Measurements from ENCODE around the gene EEPD1. TPM values are rescaled to one million over a fixed set of nuclear protein-coding genes. Genes with fewer than 3 reads are reported as not detected.

EEPD1 gene
- total RNA-seq (2021) (6.6 to 7.8 TPM (median 7.4 TPM) in 3 replicates), Bru-seq, nascent RNA (percentile 60 among the genes with signal in this experiment)
- long read RNA-seq, experiment 1, full-length matches to known transcripts, result 18 of 32 reads
- long read RNA-seq, experiment 1, partial matches to known transcripts, result 2 of 32 reads
- long read RNA-seq, experiment 1, other reads (novel, unspliced or antisense), result 12 of 32 reads
- long read RNA-seq, experiment 2, full-length matches to known transcripts, result 2 of 8 reads
- long read RNA-seq, experiment 2, partial matches to known transcripts, result 3 of 8 reads
- long read RNA-seq, experiment 2, other reads (novel, unspliced or antisense), result 3 of 8 reads
- long read RNA-seq, experiment 3, partial matches to known transcripts, result 1 of 2 reads
- long read RNA-seq, experiment 3, other reads (novel, unspliced or antisense), result 1 of 2 reads

DNA sequence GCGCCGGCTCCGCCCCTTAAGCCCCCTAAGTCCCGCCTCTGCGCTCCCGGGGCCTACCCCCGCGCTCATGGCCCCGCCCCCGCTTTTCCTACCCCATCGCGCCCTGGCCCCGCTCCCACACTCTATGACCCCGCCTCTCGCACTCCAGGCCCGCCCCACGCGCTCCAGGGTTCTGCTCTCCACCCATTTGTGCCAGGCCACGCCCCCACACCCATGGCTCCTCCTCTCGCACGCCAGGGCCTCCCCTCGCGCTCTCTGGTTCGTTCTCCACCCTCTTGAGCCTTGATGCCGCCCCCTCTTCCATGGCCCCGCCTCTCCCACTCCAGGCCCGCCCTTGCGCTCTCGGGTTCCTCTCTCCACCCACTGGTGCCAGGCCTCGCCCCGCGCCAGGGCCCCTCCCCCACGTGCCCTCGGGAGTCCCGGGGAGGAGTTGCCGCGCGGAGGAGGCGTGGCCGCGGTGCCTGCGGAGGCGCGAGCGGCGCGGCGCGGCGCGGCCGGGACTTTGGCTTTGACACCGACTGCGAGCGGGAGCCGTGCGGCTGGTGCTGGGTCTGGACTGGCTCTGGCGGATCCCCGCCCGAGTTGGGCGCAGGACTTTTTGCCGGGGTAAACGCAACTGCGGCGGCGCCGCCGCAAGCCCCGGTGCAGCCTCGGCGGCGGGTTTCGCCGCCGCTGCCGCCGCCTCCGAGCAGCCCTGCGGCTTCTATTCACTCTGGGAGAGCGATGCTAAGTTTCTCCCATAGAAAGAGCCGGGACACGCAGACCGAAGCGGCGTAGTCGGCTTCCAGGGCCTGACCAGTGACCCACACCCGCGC lies at the start of gene EEPD1:
Gene EEPD1, plus strand, starts transcription at position 499 of the 815 bp plus-strand sequence. CDS start 1,071 bp downstream, outside the sequence.
- ChIA-PET CTCF (interaction anchor here (0.6 to 1.2 kb wide), 2 partner anchors 132 to 166 kb away, joined by 4 read pairs; no protein-coding TSS in a partner anchor), POLR2A (interaction anchor here (0.6 kb wide), 1 partner anchor 32 kb away, joined by 3 read pairs; no protein-coding TSS in a partner anchor)
- DNase-seq (ENCODE audit: low spot score), result peak; percentile 100
- Mint-ChIP-seq H3K4me1 (peaks cover 48% of the 10 kb centered on the region), H3K36me3 (peaks cover 11% of the 10 kb centered on the region), H3K27ac (peak within 1 kb of the TSS; percentile 93), H3K27me3 (ENCODE audit: low read depth) (peaks cover 43% of the 10 kb centered on the region), H3K9me3 (peaks cover 9% of the 10 kb centered on the region), H3K4me3 (peak within 1 kb of the TSS; percentile 76)
- peak; percentile 93 for ATAC-seq
- TF ChIP-seq, protein P1, sequence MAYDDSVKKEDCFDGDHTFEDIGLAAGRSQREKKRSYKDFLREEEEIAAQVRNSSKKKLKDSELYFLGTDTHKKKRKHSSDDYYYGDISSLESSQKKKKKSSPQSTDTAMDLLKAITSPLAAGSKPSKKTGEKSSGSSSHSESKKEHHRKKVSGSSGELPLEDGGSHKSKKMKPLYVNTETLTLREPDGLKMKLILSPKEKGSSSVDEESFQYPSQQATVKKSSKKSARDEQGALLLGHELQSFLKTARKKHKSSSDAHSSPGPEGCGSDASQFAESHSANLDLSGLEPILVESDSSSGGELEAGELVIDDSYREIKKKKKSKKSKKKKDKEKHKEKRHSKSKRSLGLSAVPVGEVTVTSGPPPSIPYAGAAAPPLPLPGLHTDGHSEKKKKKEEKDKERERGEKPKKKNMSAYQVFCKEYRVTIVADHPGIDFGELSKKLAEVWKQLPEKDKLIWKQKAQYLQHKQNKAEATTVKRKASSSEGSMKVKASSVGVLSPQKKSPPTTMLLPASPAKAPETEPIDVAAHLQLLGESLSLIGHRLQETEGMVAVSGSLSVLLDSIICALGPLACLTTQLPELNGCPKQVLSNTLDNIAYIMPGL (CRISPR knock-in tag; IDR thresholded peaks at IDR 0.05), result peak; percentile 73; the same call in 1 of the 2 replicates
- TF ChIP-seq ZBTB21 (CRISPR knock-in tag; IDR thresholded peaks at IDR 0.05; ENCODE audit: borderline replicate concordance), result peak; percentile 39; the same call in 1 of the 2 replicates
- TF ChIP-seq ZNF263 (CRISPR knock-in tag; IDR thresholded peaks at IDR 0.05; ENCODE audit: low read depth), result 0 out of 2 replicates have a peak, but pooled peaks have one; percentile 25
- no peak for TF ChIP-seq ZNF138 (CRISPR knock-in tag; conservative IDR thresholded peaks at IDR 0.05)
- no peak for TF ChIP-seq OVOL2 (CRISPR knock-in tag; IDR thresholded peaks at IDR 0.05; ENCODE audit: borderline replicate concordance)
- no peak for TF ChIP-seq MYBL2 (CRISPR knock-in tag; IDR thresholded peaks at IDR 0.05)
- TF ChIP-seq, protein P2, sequence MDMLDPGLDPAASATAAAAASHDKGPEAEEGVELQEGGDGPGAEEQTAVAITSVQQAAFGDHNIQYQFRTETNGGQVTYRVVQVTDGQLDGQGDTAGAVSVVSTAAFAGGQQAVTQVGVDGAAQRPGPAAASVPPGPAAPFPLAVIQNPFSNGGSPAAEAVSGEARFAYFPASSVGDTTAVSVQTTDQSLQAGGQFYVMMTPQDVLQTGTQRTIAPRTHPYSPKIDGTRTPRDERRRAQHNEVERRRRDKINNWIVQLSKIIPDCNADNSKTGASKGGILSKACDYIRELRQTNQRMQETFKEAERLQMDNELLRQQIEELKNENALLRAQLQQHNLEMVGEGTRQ (CRISPR knock-in tag; IDR thresholded peaks at IDR 0.05), result peak; percentile 91
- TF ChIP-seq, protein P3, sequence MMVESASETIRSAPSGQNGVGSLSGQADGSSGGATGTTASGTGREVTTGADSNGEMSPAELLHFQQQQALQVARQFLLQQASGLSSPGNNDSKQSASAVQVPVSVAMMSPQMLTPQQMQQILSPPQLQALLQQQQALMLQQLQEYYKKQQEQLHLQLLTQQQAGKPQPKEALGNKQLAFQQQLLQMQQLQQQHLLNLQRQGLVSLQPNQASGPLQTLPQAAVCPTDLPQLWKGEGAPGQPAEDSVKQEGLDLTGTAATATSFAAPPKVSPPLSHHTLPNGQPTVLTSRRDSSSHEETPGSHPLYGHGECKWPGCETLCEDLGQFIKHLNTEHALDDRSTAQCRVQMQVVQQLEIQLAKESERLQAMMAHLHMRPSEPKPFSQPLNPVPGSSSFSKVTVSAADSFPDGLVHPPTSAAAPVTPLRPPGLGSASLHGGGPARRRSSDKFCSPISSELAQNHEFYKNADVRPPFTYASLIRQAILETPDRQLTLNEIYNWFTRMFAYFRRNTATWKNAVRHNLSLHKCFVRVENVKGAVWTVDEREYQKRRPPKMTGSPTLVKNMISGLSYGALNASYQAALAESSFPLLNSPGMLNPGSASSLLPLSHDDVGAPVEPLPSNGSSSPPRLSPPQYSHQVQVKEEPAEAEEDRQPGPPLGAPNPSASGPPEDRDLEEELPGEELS (CRISPR knock-in tag; IDR thresholded peaks at IDR 0.05), result 0 out of 2 replicates have a peak, but pooled peaks have one; percentile 10
- peak; percentile 32; the same call in 1 of the 2 replicates for TF ChIP-seq GABPB1 (CRISPR knock-in tag; IDR thresholded peaks at IDR 0.05)
- TF ChIP-seq ZNF671 (CRISPR knock-in tag; IDR thresholded peaks at IDR 0.05), result no peak
- no peak for TF ChIP-seq ZNF219 (CRISPR knock-in tag; IDR thresholded peaks at IDR 0.05; ENCODE audit: borderline replicate concordance)
- TF ChIP-seq TEAD1 (CRISPR knock-in tag; IDR thresholded peaks at IDR 0.05), result 0 out of 2 replicates have a peak, but pooled peaks have one; percentile 10
- TF ChIP-seq, protein P4, sequence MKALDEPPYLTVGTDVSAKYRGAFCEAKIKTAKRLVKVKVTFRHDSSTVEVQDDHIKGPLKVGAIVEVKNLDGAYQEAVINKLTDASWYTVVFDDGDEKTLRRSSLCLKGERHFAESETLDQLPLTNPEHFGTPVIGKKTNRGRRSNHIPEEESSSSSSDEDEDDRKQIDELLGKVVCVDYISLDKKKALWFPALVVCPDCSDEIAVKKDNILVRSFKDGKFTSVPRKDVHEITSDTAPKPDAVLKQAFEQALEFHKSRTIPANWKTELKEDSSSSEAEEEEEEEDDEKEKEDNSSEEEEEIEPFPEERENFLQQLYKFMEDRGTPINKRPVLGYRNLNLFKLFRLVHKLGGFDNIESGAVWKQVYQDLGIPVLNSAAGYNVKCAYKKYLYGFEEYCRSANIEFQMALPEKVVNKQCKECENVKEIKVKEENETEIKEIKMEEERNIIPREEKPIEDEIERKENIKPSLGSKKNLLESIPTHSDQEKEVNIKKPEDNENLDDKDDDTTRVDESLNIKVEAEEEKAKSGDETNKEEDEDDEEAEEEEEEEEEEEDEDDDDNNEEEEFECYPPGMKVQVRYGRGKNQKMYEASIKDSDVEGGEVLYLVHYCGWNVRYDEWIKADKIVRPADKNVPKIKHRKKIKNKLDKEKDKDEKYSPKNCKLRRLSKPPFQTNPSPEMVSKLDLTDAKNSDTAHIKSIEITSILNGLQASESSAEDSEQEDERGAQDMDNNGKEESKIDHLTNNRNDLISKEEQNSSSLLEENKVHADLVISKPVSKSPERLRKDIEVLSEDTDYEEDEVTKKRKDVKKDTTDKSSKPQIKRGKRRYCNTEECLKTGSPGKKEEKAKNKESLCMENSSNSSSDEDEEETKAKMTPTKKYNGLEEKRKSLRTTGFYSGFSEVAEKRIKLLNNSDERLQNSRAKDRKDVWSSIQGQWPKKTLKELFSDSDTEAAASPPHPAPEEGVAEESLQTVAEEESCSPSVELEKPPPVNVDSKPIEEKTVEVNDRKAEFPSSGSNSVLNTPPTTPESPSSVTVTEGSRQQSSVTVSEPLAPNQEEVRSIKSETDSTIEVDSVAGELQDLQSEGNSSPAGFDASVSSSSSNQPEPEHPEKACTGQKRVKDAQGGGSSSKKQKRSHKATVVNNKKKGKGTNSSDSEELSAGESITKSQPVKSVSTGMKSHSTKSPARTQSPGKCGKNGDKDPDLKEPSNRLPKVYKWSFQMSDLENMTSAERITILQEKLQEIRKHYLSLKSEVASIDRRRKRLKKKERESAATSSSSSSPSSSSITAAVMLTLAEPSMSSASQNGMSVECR (CRISPR knock-in tag; IDR thresholded peaks at IDR 0.05; ENCODE audit: borderline replicate concordance), result 0 out of 2 replicates have a peak, but pooled peaks have one; percentile 18
- 0 out of 2 replicates have a peak, but pooled peaks have one; percentile 43 for TF ChIP-seq CREM (CRISPR knock-in tag; IDR thresholded peaks at IDR 0.05)
- peak; percentile 94 for TF ChIP-seq SP1 (CRISPR knock-in tag; conservative IDR thresholded peaks at IDR 0.05)
- peak; percentile 55; the same call in 1 of the 2 replicates for TF ChIP-seq USF1 (CRISPR knock-in tag; IDR thresholded peaks at IDR 0.05)
- peak; percentile 91 for TF ChIP-seq E2F5 (CRISPR knock-in tag; IDR thresholded peaks at IDR 0.05)
- TF ChIP-seq, protein P5, sequence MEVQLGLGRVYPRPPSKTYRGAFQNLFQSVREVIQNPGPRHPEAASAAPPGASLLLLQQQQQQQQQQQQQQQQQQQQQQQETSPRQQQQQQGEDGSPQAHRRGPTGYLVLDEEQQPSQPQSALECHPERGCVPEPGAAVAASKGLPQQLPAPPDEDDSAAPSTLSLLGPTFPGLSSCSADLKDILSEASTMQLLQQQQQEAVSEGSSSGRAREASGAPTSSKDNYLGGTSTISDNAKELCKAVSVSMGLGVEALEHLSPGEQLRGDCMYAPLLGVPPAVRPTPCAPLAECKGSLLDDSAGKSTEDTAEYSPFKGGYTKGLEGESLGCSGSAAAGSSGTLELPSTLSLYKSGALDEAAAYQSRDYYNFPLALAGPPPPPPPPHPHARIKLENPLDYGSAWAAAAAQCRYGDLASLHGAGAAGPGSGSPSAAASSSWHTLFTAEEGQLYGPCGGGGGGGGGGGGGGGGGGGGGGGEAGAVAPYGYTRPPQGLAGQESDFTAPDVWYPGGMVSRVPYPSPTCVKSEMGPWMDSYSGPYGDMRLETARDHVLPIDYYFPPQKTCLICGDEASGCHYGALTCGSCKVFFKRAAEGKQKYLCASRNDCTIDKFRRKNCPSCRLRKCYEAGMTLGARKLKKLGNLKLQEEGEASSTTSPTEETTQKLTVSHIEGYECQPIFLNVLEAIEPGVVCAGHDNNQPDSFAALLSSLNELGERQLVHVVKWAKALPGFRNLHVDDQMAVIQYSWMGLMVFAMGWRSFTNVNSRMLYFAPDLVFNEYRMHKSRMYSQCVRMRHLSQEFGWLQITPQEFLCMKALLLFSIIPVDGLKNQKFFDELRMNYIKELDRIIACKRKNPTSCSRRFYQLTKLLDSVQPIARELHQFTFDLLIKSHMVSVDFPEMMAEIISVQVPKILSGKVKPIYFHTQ (CRISPR knock-in tag; IDR thresholded peaks at IDR 0.05), result no peak
